Measurements from ENCODE around the gene TXN2. TPM values are rescaled to one million over a fixed set of nuclear protein-coding genes. Genes with fewer than 3 reads are reported as not detected.
"Not testable (repeated sequence)": the region's sequence is repeated elsewhere in the genome, so short reads cannot be mapped to it uniquely, and the experiment has no call there.

Gene TXN2
- total RNA-seq, 4 donors from 2014 or later = 64.9 to 122 (median 86.0) TPM

GRCh38 chr22:36520423-36520822 is 39.0 kb upstream of the TXN2 start:
- intact Hi-C loops (cut with DNase I; ENCODE audit: low total_unique reads) (no loop called here), in situ Hi-C loops (cut with MboI; ENCODE audit: low sequenced_read_pairs in 4 of 4) (no loop called here)
- Histone ChIP-seq H3K27me3 (no peaks in the 10 kb centered on the region), H3K27ac (no peak overlapping the region), H3K36me3 (peaks cover 11 to 99% of the 10 kb centered on the region in 2 donors), H3K9me3 (no peaks in the 10 kb centered on the region), H3K4me1 (no peaks in the 10 kb centered on the region), H3K4me3 (no peak overlapping the region)
- no peak for TF ChIP-seq CTCF (IDR thresholded peaks at IDR 0.05 in 4 of 5, conservative IDR thresholded peaks at IDR 0.05 in 1 of 5)
- TF ChIP-seq POLR2A (IDR thresholded peaks at IDR 0.05) = no peak
- no peak for DNase-seq
- ATAC-seq = no peak

DNA sequence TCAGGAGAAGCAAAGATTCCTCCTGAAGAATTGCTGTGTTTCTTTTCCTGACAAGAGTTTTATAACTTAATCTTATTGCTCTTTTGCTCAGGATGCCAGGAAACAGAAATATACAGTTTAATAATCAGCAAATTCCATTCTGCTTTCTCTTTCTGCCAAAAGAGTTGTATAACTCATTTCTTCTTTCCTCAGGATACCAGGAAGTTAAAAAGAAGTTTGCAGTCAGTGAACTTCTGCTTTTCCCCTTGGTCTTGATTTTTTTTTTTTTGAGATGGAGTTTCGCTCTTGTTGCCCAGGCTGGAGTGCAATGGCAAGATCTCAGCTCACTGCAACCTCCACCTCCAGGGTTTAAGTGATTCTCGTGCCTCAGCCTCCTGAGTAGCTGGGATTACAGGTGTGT is 38.5 kb upstream of the TXN2 start:
- H3K4me1 ChIP-seq; H3K9me3 ChIP-seq; ATAC-seq; H3K4me3 ChIP-seq; H3K27me3 ChIP-seq; DNase-seq; intact Hi-C loops (cut with DNase I; ENCODE audit: low total_unique reads); H3K27ac ChIP-seq; in situ Hi-C loops (cut with MboI; ENCODE audit: low sequenced_read_pairs in 4 of 4): not testable (repeated sequence)
- peaks cover 11 to 100% of the 10 kb centered on the region in 2 donors for H3K36me3 ChIP-seq

- Histone ChIP-seq H3K36me3 (peaks cover 7 to 96% of the 10 kb centered on the region in 2 donors), H3K9me3 (no peaks in the 10 kb centered on the region), H3K4me3 (no peak overlapping the region), H3K27ac (no peak overlapping the region), H3K27me3 (no peaks in the 10 kb centered on the region), H3K4me1 (peaks cover 0 to 4% of the 10 kb centered on the region in 2 donors)
- ATAC-seq (no peak), DNase-seq (no peak)
- intact Hi-C loops (cut with DNase I; ENCODE audit: low total_unique reads) (no loop called here), in situ Hi-C loops (cut with MboI; ENCODE audit: low sequenced_read_pairs in 4 of 4) (no loop called here)
- TF ChIP-seq CTCF (IDR thresholded peaks at IDR 0.05 in 4 of 5, conservative IDR thresholded peaks at IDR 0.05 in 1 of 5) (no peak), POLR2A (IDR thresholded peaks at IDR 0.05) (no peak)
These were observed 33.3 kb upstream of the TXN2 start for GRCh38 chr22:36514766-36515165.

GRCh38 chr22:36512991-36513390 is 31.6 kb upstream of the TXN2 start:
- in situ Hi-C loops (cut with MboI; ENCODE audit: low sequenced_read_pairs in 4 of 4) (no loop called here), intact Hi-C loops (cut with DNase I; ENCODE audit: low total_unique reads) (no loop called here)
- no peak for ATAC-seq
- H3K27ac ChIP-seq = no peak overlapping the region
- no peak for TF ChIP-seq POLR2A (IDR thresholded peaks at IDR 0.05)
- no peak for TF ChIP-seq CTCF (IDR thresholded peaks at IDR 0.05 in 4 of 5, conservative IDR thresholded peaks at IDR 0.05 in 1 of 5)
- H3K4me1 ChIP-seq = peaks cover 0 to 4% of the 10 kb centered on the region in 2 donors
- no peaks in the 10 kb centered on the region for H3K9me3 ChIP-seq
- H3K27me3 ChIP-seq = no peaks in the 10 kb centered on the region
- no peak for DNase-seq
- H3K36me3 ChIP-seq = peaks cover 0 to 78% of the 10 kb centered on the region in 2 donors
- no peak overlapping the region for H3K4me3 ChIP-seq

DNA sequence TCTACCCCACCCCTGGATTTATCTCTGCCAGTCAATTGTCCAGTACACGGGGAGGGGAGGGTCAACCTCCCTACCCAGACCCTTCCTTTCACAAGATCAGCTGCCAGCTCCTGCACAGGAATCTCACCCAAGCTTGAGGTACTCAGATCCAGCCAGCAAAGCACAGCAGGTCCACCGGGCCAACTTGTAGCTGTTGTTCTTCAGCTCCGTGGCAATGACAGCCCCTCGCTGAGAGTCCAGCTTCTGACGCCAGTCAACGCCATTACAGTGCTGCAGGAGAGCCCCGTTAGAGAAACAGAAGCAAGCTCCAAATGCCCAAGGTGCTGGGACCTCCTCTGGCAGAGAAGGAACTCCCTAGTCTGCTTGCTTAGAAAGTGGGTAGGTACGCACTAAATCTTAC is 30.9 kb upstream of the TXN2 start:
- intact Hi-C loops (cut with DNase I; ENCODE audit: low total_unique reads) (no loop called here), in situ Hi-C loops (cut with MboI; ENCODE audit: low sequenced_read_pairs in 4 of 4) (no loop called here)
- DNase-seq (no peak), ATAC-seq (no peak)
- no peak for TF ChIP-seq POLR2A (IDR thresholded peaks at IDR 0.05)
- TF ChIP-seq CTCF (IDR thresholded peaks at IDR 0.05 in 4 of 5, conservative IDR thresholded peaks at IDR 0.05 in 1 of 5) = no peak
- Histone ChIP-seq H3K4me3 (no peak overlapping the region), H3K27me3 (no peaks in the 10 kb centered on the region), H3K4me1 (peaks cover 4 to 6% of the 10 kb centered on the region in 2 donors), H3K9me3 (no peaks in the 10 kb centered on the region), H3K36me3 (peaks cover 0 to 72% of the 10 kb centered on the region in 2 donors), H3K27ac (no peak overlapping the region)
